IMR-90 (cell line): ENCODE measurements around the gene MUC20.

Source experiments
- FOS ChIP-seq: fragments of 150-350 bp; IDR thresholded peaks from 2 replicates; pipeline ENCODE4 v1.6.1; 2016; ENCODE audit warnings: low read depth, low read length
- MAFK ChIP-seq: IDR thresholded peaks from 2 replicates; pipeline ENCODE4 v1.6.1; 2012; ENCODE audit warnings: low read depth, low read length, improper control_type of control experiment
- NFE2L2 ChIP-seq: fragments of 150-350 bp; IDR thresholded peaks from 2 replicates; pipeline ENCODE4 v1.6.1; 2016; ENCODE audit warnings: low read depth, mild to moderate bottlenecking, low read length
- POLR2A ChIP-seq: IDR thresholded peaks from 2 replicates; pipeline ENCODE4 v1.6.1; 2012; ENCODE audit warnings: mild to moderate bottlenecking, low read depth, low read length
- RAD21 ChIP-seq: IDR thresholded peaks from 2 replicates; pipeline ENCODE4 v1.6.1; 2012; ENCODE audit warnings: low read length, improper control_type of control experiment
- RCOR1 ChIP-seq: IDR thresholded peaks from 2 replicates; pipeline ENCODE4 v1.6.1; 2012; ENCODE audit warnings: mild to moderate bottlenecking, low read length, improper control_type of control experiment; ENCODE audit not compliant: insufficient replicate concordance
- RFX5 ChIP-seq: IDR thresholded peaks from 2 replicates; pipeline ENCODE4 v1.8.0; 2012; ENCODE audit warnings: low read depth, mild to moderate bottlenecking, low read length, moderate library complexity
- SMC3 ChIP-seq: fragments of 150-350 bp; IDR thresholded peaks from 2 replicates; pipeline ENCODE4 v1.6.1; 2016; ENCODE audit warnings: low read depth, mild to moderate bottlenecking, antibody characterized with exemption, low read length, moderate library complexity
- TF ChIP-seq, protein P1 (sequence below): conservative IDR thresholded peaks from 2 replicates; pipeline ENCODE4 v1.5.1; 2012; ENCODE audit warnings: mild to moderate bottlenecking, low read depth, low read length, improper control_type of control experiment

DNA sequence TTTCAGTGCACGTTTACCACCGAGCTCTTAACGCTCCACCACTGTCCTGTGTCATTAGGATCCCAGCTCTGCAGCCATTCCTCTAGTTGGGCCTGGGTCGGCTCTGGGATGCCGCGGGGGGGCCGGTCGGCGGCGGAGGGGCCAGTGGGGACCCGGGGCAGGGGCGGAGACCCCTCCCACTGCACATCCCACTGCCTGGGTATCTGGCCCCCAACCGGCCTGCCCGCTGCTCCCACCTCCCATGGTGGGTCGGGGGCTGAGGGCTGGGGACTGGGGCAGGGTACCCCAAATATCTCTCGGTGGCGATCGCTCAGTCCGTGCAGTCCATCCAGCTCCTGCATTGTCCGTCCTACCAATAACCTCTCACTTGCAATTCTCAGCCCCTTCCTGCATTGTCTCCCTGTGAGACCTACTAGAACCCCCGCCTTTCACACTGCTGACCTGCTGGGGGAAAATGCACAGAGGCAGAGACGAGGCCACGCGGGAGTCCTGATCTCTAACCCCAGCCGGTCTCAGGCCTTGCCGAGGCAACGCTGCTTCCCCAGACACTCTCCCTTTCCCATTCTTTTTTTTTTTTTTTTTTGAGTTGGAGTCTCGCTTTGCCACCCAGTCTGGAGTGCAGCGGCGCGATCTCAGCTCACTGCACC is 24.0 kb upstream of the MUC20 start:
- TF ChIP-seq, protein P1, sequence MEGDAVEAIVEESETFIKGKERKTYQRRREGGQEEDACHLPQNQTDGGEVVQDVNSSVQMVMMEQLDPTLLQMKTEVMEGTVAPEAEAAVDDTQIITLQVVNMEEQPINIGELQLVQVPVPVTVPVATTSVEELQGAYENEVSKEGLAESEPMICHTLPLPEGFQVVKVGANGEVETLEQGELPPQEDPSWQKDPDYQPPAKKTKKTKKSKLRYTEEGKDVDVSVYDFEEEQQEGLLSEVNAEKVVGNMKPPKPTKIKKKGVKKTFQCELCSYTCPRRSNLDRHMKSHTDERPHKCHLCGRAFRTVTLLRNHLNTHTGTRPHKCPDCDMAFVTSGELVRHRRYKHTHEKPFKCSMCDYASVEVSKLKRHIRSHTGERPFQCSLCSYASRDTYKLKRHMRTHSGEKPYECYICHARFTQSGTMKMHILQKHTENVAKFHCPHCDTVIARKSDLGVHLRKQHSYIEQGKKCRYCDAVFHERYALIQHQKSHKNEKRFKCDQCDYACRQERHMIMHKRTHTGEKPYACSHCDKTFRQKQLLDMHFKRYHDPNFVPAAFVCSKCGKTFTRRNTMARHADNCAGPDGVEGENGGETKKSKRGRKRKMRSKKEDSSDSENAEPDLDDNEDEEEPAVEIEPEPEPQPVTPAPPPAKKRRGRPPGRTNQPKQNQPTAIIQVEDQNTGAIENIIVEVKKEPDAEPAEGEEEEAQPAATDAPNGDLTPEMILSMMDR: no peak
- no peak for TF ChIP-seq MAFK
- TF ChIP-seq RCOR1: no peak
- TF ChIP-seq RAD21: no peak
- no peak for TF ChIP-seq FOS
- no peak for TF ChIP-seq POLR2A
- TF ChIP-seq NFE2L2: no peak
- TF ChIP-seq RFX5: no peak
- no peak for TF ChIP-seq SMC3
